ENCODE data around the gene TANC1.

TANC1 gene

GRCh38 chr2:158999458-158999857 is 31.0 kb downstream of the TANC1 start:
- Histone ChIP-seq H3K27ac (ENCODE audit: insufficient read depth in 1 of 2, low read depth in 1 of 2, low read length in 2 of 2, poor library complexity in 1 of 2, severe bottlenecking in 2 of 2) (no peak overlapping the region), H3K36me3 (ENCODE audit: control insufficient read depth in 4 of 4, insufficient read depth in 4 of 4, low read length in 3 of 4) (peaks cover 0 to 9% (median 4%) of the 10 kb centered on the region in 4 experiments), H3K27me3 (replicated peaks in 2 of 5; ENCODE audit: control insufficient read depth in 4 of 5, insufficient read depth in 5 of 5, low read length in 4 of 5) (no peaks in the 10 kb centered on the region), H3K4me1 (ENCODE audit: control extremely low read depth in 1 of 4, control insufficient read depth in 4 of 4, insufficient read depth in 4 of 4, low read length in 3 of 4) (peaks cover 7 to 33% (median 19%) of the 10 kb centered on the region in 4 experiments), H3K9me3 (ENCODE audit: control extremely low read depth in 1 of 5, control insufficient read depth in 4 of 5, insufficient read depth in 2 of 5, low read depth in 1 of 5, low read length in 4 of 5) (peaks cover 0 to under 1% (median 0%) of the 10 kb centered on the region in 5 experiments), H3K4me3 (ENCODE audit: control insufficient read depth in 1 of 7, extremely low read depth in 1 of 7, insufficient read depth in 4 of 7, low read depth in 2 of 7, low read length in 6 of 7) (peak overlapping the region in 1 of 7 experiments; percentile 29)
- DNase-seq = peak in 2 of 3 donors; percentile 21
- ChIA-PET POLR2A (no interaction called here), CTCF (interaction anchor here (0.6 to 2.3 kb wide), 4 partner anchors 17 to 1697 kb away, joined by 3 to 6 read pairs (median 4); no protein-coding TSS in a partner anchor)
- no CpG with 5 or more reads among the region's 4 CpGs for WGBS (ENCODE audit: insufficient coverage)

- POLR2A ChIA-PET = no interaction called here
- 96% methylated on average over 8 of the region's 8 CpGs for WGBS (ENCODE audit: insufficient coverage)
- Histone ChIP-seq H3K4me1 (ENCODE audit: control extremely low read depth in 1 of 4, control insufficient read depth in 4 of 4, insufficient read depth in 4 of 4, low read length in 3 of 4) (peaks cover 7 to 33% (median 19%) of the 10 kb centered on the region in 4 experiments), H3K27ac (ENCODE audit: insufficient read depth in 1 of 2, low read depth in 1 of 2, low read length in 2 of 2, poor library complexity in 1 of 2, severe bottlenecking in 2 of 2) (no peak overlapping the region), H3K27me3 (replicated peaks in 2 of 5; ENCODE audit: control insufficient read depth in 4 of 5, insufficient read depth in 5 of 5, low read length in 4 of 5) (no peaks in the 10 kb centered on the region), H3K4me3 (ENCODE audit: control insufficient read depth in 1 of 7, extremely low read depth in 1 of 7, insufficient read depth in 4 of 7, low read depth in 2 of 7, low read length in 6 of 7) (no peak overlapping the region), H3K9me3 (ENCODE audit: control extremely low read depth in 1 of 5, control insufficient read depth in 4 of 5, insufficient read depth in 2 of 5, low read depth in 1 of 5, low read length in 4 of 5) (peaks cover 0 to 7% (median 0%) of the 10 kb centered on the region in 5 experiments), H3K36me3 (ENCODE audit: control insufficient read depth in 4 of 4, insufficient read depth in 4 of 4, low read length in 3 of 4) (peaks cover 0 to 9% (median 7%) of the 10 kb centered on the region in 4 experiments)
- CTCF ChIA-PET = interaction anchor here (2.1 to 2.3 kb wide), 2 partner anchors 18 to 31 kb away, joined by 5 to 6 read pairs; no protein-coding TSS in a partner anchor
- DNase-seq = no peak
These were observed 31.6 kb downstream of the TANC1 start for GRCh38 chr2:159000072-159000471.

- H3K9me3 ChIP-seq (ENCODE audit: control extremely low read depth in 1 of 5, control insufficient read depth in 4 of 5, insufficient read depth in 2 of 5, low read depth in 1 of 5, low read length in 4 of 5) = peaks cover 0 to 9% (median 0%) of the 10 kb centered on the region in 5 experiments
- WGBS (ENCODE audit: insufficient coverage) = 93% methylated on average over 4 of the region's 7 CpGs
- DNase-seq = no peak
- CTCF ChIA-PET = interaction anchor here (0.7 to 1.4 kb wide), 2 partner anchors 21 to 25 kb away, joined by 3 read pairs; no protein-coding TSS in a partner anchor
- no peak overlapping the region for H3K4me3 ChIP-seq (ENCODE audit: control insufficient read depth in 1 of 7, extremely low read depth in 1 of 7, insufficient read depth in 4 of 7, low read depth in 2 of 7, low read length in 6 of 7)
- no peaks in the 10 kb centered on the region for H3K27me3 ChIP-seq (replicated peaks in 2 of 5; ENCODE audit: control insufficient read depth in 4 of 5, insufficient read depth in 5 of 5, low read length in 4 of 5)
- peaks cover 0 to 9% (median 7%) of the 10 kb centered on the region in 4 experiments for H3K36me3 ChIP-seq (ENCODE audit: control insufficient read depth in 4 of 4, insufficient read depth in 4 of 4, low read length in 3 of 4)
- no peak overlapping the region for H3K27ac ChIP-seq (ENCODE audit: insufficient read depth in 1 of 2, low read depth in 1 of 2, low read length in 2 of 2, poor library complexity in 1 of 2, severe bottlenecking in 2 of 2)
- POLR2A ChIA-PET = no interaction called here
- H3K4me1 ChIP-seq (ENCODE audit: control extremely low read depth in 1 of 4, control insufficient read depth in 4 of 4, insufficient read depth in 4 of 4, low read length in 3 of 4) = peaks cover 7 to 22% (median 14%) of the 10 kb centered on the region in 4 experiments
These were observed 34.1 kb downstream of the TANC1 start for GRCh38 chr2:159002462-159003111.

- Histone ChIP-seq H3K4me3 (ENCODE audit: control insufficient read depth in 1 of 7, extremely low read depth in 1 of 7, insufficient read depth in 4 of 7, low read depth in 2 of 7, low read length in 6 of 7) (no peak overlapping the region), H3K27ac (ENCODE audit: insufficient read depth in 1 of 2, low read depth in 1 of 2, low read length in 2 of 2, poor library complexity in 1 of 2, severe bottlenecking in 2 of 2) (no peak overlapping the region), H3K9me3 (ENCODE audit: control extremely low read depth in 1 of 5, control insufficient read depth in 4 of 5, insufficient read depth in 2 of 5, low read depth in 1 of 5, low read length in 4 of 5) (peaks cover 0 to 9% (median 0%) of the 10 kb centered on the region in 5 experiments), H3K27me3 (replicated peaks in 2 of 5; ENCODE audit: control insufficient read depth in 4 of 5, insufficient read depth in 5 of 5, low read length in 4 of 5) (no peaks in the 10 kb centered on the region), H3K36me3 (ENCODE audit: control insufficient read depth in 4 of 4, insufficient read depth in 4 of 4, low read length in 3 of 4) (peaks cover 0 to 9% (median 7%) of the 10 kb centered on the region in 4 experiments), H3K4me1 (ENCODE audit: control extremely low read depth in 1 of 4, control insufficient read depth in 4 of 4, insufficient read depth in 4 of 4, low read length in 3 of 4) (peaks cover 7 to 12% (median 9%) of the 10 kb centered on the region in 4 experiments)
- no peak for DNase-seq
- ChIA-PET POLR2A (no interaction called here), CTCF (interaction anchor here (0.7 to 1.4 kb wide), 2 partner anchors 20 to 24 kb away, joined by 3 read pairs; no protein-coding TSS in a partner anchor)
- 96% methylated on average over 7 of the region's 13 CpGs for WGBS (ENCODE audit: insufficient coverage)
These were observed 35.1 kb downstream of the TANC1 start for GRCh38 chr2:159003555-159003954.

GRCh38 chr2:159004849-159005248 is 36.4 kb downstream of the TANC1 start:
- Histone ChIP-seq H3K4me1 (ENCODE audit: control extremely low read depth in 1 of 4, control insufficient read depth in 4 of 4, insufficient read depth in 4 of 4, low read length in 3 of 4) (no peaks in the 10 kb centered on the region), H3K27ac (ENCODE audit: insufficient read depth in 1 of 2, low read depth in 1 of 2, low read length in 2 of 2, poor library complexity in 1 of 2, severe bottlenecking in 2 of 2) (no peak overlapping the region), H3K4me3 (ENCODE audit: control insufficient read depth in 1 of 7, extremely low read depth in 1 of 7, insufficient read depth in 4 of 7, low read depth in 2 of 7, low read length in 6 of 7) (no peak overlapping the region), H3K9me3 (ENCODE audit: control extremely low read depth in 1 of 5, control insufficient read depth in 4 of 5, insufficient read depth in 2 of 5, low read depth in 1 of 5, low read length in 4 of 5) (peaks cover 0 to 9% (median 0%) of the 10 kb centered on the region in 5 experiments), H3K36me3 (ENCODE audit: control insufficient read depth in 4 of 4, insufficient read depth in 4 of 4, low read length in 3 of 4) (peaks cover 0 to 9% (median 7%) of the 10 kb centered on the region in 4 experiments), H3K27me3 (replicated peaks in 2 of 5; ENCODE audit: control insufficient read depth in 4 of 5, insufficient read depth in 5 of 5, low read length in 4 of 5) (no peaks in the 10 kb centered on the region)
- ChIA-PET POLR2A (no interaction called here), CTCF (no interaction called here)
- DNase-seq = no peak
- 100% methylated on average over 5 of the region's 6 CpGs for WGBS (ENCODE audit: insufficient coverage)

DNA sequence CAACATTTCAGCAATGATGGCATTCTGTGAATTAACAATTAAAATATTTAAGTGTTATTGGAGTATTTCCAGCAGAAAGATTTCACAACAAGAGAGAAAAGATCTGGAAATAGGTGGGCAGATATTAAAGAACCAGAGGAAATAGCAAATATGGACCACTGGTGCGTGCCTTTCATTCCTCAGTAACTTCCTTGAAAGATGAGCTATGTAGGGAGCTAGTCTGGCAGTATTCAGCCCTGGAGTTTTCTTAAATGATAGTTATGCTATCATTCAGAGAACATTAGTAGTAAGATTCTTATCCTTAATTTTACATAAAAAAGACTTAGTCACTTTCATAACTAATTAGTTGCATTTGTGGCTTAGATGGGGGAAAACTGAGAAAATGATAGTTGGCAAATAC is 41.5 kb downstream of the TANC1 start:
- no peak overlapping the region for H3K4me3 ChIP-seq (ENCODE audit: control insufficient read depth in 1 of 7, extremely low read depth in 1 of 7, insufficient read depth in 4 of 7, low read depth in 2 of 7, low read length in 6 of 7)
- H3K9me3 ChIP-seq (ENCODE audit: control extremely low read depth in 1 of 5, control insufficient read depth in 4 of 5, insufficient read depth in 2 of 5, low read depth in 1 of 5, low read length in 4 of 5) = peaks cover 0 to 11% (median 4%) of the 10 kb centered on the region in 5 experiments
- no peak for DNase-seq
- no CpG with 5 or more reads among the region's 1 CpG for WGBS (ENCODE audit: insufficient coverage)
- H3K4me1 ChIP-seq (ENCODE audit: control extremely low read depth in 1 of 4, control insufficient read depth in 4 of 4, insufficient read depth in 4 of 4, low read length in 3 of 4) = no peaks in the 10 kb centered on the region
- CTCF ChIA-PET = no interaction called here
- H3K36me3 ChIP-seq (ENCODE audit: control insufficient read depth in 4 of 4, insufficient read depth in 4 of 4, low read length in 3 of 4) = peaks cover 0 to 7% (median under 1%) of the 10 kb centered on the region in 4 experiments
- no peak overlapping the region for H3K27ac ChIP-seq (ENCODE audit: insufficient read depth in 1 of 2, low read depth in 1 of 2, low read length in 2 of 2, poor library complexity in 1 of 2, severe bottlenecking in 2 of 2)
- POLR2A ChIA-PET = no interaction called here
- H3K27me3 ChIP-seq (replicated peaks in 2 of 5; ENCODE audit: control insufficient read depth in 4 of 5, insufficient read depth in 5 of 5, low read length in 4 of 5) = no peaks in the 10 kb centered on the region

DNA sequence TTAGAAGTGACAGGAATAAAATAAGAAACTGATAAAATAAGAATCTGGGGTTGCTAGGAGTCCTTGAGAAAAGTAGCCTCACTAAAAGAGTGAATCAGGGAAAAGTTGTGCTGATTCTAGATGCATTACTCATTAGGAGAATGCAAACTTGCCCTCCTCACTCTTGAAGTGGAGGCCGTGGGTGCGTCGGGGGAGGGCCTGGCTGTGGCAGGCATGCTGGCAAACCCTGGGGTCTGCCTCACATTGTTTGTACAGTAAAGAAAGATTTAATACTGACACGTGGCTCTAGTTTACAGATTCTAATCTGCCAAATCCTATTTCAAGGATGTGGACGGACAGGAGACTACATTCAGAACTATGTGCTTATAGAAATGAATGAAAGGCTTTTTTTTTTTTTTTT is 41.9 kb downstream of the TANC1 start:
- peaks cover 0 to 11% (median 2%) of the 10 kb centered on the region in 4 experiments for H3K36me3 ChIP-seq (ENCODE audit: control insufficient read depth in 4 of 4, insufficient read depth in 4 of 4, low read length in 3 of 4)
- peak in 1 of 3 donors; percentile 24 for DNase-seq
- ChIA-PET POLR2A (no interaction called here), CTCF (no interaction called here)
- 93% methylated on average over 3 of the region's 5 CpGs for WGBS (ENCODE audit: insufficient coverage)
- H3K9me3 ChIP-seq (ENCODE audit: control extremely low read depth in 1 of 5, control insufficient read depth in 4 of 5, insufficient read depth in 2 of 5, low read depth in 1 of 5, low read length in 4 of 5) = peaks cover 0 to 13% (median 7%) of the 10 kb centered on the region in 5 experiments
- H3K4me1 ChIP-seq (ENCODE audit: control extremely low read depth in 1 of 4, control insufficient read depth in 4 of 4, insufficient read depth in 4 of 4, low read length in 3 of 4) = no peaks in the 10 kb centered on the region
- no peak overlapping the region for H3K27ac ChIP-seq (ENCODE audit: insufficient read depth in 1 of 2, low read depth in 1 of 2, low read length in 2 of 2, poor library complexity in 1 of 2, severe bottlenecking in 2 of 2)
- H3K27me3 ChIP-seq (replicated peaks in 2 of 5; ENCODE audit: control insufficient read depth in 4 of 5, insufficient read depth in 5 of 5, low read length in 4 of 5) = no peaks in the 10 kb centered on the region
- H3K4me3 ChIP-seq (ENCODE audit: control insufficient read depth in 1 of 7, extremely low read depth in 1 of 7, insufficient read depth in 4 of 7, low read depth in 2 of 7, low read length in 6 of 7) = no peak overlapping the region

Data from common myeloid progenitor, CD34-positive (primary cell).